IMR-90 (cell line): ENCODE results near the gene NKX2-8.

ENCODE experiments used
- BHLHE40 ChIP-seq: fragments of 150-350 bp; IDR thresholded peaks from 2 replicates; pipeline ENCODE4 v1.6.1; 2016; ENCODE audit warnings: mild to moderate bottlenecking, low read depth, low read length
- CTCF ChIP-seq: conservative IDR thresholded peaks from 2 replicates; pipeline ENCODE4 v1.5.1; 2012; ENCODE audit warnings: mild to moderate bottlenecking, low read depth, low read length, improper control_type of control experiment
- MAZ ChIP-seq: IDR thresholded peaks from 2 replicates; pipeline ENCODE4 v1.6.1; 2012; ENCODE audit warnings: low read depth, mild to moderate bottlenecking, low read length, improper control_type of control experiment, moderate library complexity, borderline replicate concordance
- POLR2A ChIP-seq: IDR thresholded peaks from 2 replicates; pipeline ENCODE4 v1.6.1; 2012; ENCODE audit warnings: mild to moderate bottlenecking, low read depth, low read length
- SMC3 ChIP-seq: fragments of 150-350 bp; IDR thresholded peaks from 2 replicates; pipeline ENCODE4 v1.6.1; 2016; ENCODE audit warnings: low read depth, mild to moderate bottlenecking, antibody characterized with exemption, low read length, moderate library complexity

- TF ChIP-seq BHLHE40 (no peak), CTCF (no peak), SMC3 (no peak), POLR2A (no peak), MAZ (no peak)
Observed at GRCh38 chr14:36588788-36589187, 6.4 kb upstream of the NKX2-8 start.
